AG08395 (cell line): ENCODE measurements around the gene SH3RF1.

Source experiments
- DNase-seq: peaks from one replicate; pipeline ENCODE4 v3.0.0; 2012; ENCODE audit warnings: mixed read lengths, low spot score

Gene SH3RF1

DNA sequence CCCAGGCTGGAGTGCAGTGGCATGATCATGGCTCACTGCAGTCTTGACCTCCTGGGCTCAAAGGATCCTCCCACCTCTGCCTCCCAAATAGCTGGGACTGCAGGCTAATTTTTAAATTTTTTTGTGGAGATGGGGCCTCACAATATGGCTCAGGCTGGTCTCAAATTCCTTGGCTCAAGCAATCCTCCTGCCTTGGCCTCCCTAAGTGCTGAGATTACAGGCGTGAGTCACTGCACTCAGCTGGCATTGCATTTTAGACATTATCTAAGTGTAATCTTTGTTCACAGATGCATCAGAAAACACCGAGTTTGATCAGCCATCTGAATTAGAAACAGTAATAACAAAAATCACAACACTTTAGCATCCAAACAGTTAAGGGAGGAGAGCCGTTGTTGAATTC, 207.3 kb downstream of the SH3RF1 start:
- DNase-seq: no peak

DNA sequence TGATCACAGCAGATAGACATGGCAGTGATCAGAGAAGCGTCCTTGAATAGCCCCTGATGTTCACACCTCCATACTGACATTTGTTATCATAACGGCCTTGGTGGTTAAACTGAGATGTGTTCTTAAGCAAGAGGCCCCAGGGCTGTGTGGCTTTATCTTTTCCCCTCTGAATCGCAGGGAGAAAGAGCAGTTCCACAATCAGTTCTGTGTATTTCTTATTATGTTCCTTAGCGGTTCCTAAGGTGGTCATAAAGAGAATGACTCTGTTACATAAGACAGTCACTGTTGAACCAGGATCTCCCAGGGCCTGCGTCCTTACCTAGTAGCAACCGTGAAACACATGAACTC, 207.9 kb downstream of the SH3RF1 start:
- DNase-seq: no peak

DNA sequence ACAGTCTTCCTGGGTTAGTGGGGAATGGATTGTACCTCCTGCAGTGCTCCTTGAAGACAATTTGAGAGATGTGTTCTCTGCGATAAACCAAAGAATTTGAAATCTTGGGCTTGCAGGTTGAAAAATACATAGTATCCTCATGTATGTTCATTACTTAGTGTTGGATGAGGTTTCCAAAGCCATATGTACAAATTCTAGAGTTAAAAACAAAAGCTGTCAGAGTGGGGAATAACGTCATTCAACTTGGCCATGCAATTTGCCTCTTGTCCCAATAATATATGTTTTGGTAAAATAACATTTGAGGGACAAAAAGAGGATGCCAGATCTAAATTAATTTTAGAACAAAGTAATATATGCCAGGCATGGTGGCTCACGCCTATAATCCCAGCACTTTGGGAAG, 209.4 kb downstream of the SH3RF1 start:
- DNase-seq: no peak

DNA sequence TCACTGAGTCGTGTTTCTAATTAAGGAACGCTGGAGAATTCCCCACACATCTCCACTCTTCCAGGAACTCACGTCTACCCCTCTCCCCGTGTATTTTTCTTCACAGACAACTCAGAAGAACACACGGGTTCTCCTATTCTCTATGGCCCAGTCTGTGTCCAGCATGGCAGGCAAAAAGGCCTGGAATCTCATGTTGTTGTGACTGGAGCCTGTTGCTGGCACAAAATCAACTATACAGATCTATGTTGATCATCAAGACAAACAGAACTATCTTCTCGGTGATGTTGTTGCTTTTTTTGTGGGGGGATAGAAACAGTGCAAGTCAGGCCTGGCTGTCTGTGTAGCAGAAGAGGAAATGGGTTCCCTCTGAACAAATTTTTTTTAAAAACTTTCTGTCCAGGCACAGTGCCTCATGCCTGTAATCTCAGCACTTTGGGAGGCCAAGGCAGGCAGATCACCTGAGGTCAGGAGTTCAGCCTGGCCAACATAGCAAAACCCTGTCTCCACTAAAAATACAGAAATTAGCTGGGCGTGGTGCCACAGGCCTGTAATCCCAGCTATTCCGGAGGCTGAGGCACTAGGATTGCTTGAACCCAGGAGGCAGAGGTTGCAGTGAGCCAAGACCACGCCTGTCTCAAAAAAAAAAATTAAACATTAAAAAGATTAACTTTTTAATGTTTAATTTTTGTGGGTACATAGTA, 210.2 kb downstream of the SH3RF1 start:
- DNase-seq: no peak

DNA sequence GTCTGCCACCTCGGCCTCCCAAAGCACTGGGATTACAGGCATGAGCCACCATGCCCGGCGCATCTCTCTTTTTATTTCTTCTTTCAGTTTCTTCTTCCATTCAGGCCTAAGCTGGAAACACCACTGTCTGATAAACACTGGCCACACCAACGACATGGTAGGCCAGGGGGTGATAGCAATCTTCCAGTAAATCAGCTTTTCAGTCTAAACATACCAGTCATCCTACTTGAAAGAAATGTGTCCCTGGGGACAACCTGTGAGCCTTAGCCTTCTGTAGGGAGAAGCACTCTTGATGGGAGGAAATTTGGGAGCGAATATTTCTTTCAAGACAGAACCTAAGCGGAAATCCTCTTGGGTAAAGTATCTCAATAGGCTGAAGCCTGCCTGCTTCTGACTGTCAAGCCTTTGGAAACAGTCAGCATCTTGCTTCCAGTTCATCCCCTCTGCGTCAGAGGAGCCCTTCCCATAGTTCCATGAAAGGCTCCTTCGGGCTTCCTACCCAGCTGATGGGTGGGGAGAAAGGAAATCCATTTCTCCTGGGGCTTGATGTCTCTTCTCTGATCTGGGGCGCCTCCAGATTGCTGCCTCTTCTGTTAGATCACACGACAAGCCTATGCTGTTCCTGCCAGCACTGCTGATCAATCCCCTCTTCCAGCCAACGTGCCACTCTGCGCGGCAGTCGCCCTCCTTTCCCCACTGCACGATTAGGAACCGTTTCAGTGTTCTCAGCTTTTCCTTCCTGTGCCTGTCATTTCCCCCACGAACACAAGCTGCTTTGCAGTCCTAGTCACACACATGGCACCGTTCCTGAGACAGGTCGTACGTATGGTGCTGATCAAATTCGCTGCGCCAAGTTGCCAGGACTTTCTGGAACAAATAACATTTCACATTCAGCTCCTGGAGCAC, 211.2 kb downstream of the SH3RF1 start:
- peak; percentile 48 for DNase-seq

DNA sequence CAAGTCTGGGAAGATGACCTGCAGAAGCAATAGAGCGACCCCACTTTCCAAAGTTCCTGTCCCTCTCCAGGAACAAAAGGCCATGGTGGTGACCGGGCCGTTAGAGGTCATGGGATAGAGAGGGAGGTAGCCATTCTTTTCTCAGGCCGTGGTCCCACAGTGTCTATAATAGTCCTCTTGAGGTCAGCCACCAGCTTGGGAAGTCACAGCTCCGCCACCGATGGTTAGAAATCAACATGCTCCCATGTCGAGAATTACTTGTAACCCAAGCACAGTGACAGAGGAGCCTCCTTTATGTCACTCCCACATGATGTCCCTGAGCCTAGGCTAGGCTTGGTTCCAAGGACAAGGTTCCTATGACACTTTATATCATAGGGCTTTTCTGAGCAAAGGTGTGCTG, 212.4 kb downstream of the SH3RF1 start:
- DNase-seq: no peak

DNA sequence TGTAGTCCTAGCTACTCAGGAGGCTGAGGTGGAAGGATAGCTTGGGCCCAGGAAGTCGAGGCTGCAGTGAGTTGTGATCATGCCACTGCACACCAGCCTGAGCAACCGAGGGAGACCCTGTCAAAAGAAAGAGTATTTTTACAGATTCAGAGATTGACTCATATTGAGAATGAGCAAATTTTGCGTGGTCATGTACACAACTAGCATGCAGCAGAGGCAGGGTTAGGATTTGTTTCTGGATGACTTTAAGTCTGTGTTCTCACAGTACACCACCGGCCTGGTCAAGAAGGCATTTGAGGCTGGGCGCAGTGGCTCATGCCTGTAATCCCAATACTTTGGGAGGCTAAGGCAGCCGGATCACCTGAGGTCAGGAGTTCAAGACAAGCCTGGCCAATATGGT, 215.9 kb downstream of the SH3RF1 start:
- no peak for DNase-seq

DNA sequence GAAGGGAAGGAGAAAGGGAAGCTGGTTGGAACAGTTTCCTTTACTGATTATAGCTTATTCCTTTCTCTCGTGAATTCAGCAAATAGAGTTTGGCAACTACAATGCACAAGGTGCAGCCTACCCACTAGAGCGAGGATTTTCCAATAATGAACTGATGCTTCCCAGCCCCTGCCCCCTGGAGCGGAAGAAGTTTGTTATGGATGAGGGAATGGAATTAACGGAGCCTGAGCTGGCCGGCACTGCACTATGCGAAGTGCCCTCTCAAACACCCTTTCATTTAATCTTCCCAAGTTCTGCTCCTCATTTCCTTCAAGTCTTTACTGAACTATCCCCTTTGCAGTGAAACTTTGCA, 218.2 kb downstream of the SH3RF1 start:
- DNase-seq: no peak

DNA sequence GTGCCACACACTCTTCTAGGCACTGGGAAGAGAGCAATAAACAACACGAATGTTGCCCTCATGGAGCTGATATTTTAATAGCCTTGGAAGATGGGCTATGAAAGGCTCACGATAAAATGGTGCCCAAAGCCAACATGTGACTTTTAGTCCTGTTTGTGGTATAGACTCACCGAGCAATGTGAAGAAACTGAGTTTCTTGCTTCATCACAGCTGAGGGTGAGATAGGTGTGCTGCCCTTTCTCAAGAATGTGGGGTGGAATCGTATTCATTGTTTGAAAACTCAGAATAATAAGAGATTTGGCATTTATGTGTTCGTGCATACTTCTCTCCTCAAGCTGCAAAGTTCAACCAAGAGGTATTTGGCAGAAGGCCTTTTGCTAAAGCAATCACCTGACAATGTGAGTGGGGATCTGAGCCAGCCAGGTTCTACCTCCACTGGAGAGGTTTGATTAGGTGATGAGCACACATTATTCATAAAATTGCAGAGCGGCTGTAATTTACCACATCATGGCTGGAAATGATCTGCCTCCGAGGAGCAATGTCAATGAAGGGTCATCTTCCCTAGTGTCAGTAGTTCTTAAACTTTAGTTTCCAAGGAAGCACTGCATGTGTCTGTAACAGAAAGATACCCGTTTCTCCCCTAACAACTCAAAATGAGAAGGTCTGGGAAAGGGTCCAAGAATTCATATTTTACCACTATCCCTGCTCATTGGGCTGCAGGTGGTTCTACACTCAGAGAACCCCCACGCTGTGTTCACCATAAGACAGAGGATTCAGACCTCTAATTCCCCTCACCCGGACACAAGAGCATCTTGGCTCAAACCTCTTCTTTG, 218.8 kb downstream of the SH3RF1 start:
- DNase-seq: no peak

DNA sequence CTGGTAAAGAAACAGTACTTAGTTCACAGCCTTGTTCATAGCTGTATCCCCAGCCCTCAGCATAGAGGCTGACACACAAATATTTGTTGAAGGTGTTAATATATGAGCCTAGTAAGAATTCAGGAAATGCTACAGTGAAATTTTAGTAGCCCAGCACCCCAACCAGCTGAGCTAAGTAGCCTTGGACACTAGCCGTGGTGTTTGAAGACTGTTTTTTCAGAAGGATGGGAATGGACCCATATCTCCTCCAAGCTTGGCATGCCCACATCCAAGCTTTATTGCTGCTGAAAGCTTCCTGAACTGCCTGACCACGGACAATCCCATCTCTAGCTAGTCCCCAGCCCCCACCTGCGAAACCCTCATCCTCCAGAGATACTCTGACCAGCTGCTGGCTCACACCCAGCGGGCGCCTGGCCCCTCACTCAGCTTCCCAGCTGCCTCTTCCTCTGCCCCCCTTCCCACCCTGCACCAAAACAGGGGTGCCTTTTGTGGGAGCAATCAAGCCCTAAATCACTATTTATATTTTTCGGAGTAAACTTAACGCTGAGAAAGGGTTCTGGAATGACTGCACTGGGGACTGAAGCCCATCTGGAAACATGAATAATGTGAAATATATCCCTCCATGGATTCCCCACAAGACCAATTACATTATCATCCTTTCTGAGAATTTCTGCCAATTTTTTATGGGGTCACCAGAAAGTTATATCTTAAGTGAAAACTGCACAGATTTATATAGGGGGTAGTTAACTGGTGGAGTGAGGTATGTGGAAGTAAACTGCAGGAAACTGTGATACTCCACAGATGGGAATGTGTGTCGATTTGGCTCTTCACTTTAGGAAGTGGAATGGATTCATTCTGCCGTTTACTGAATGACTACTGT, 219.6 kb downstream of the SH3RF1 start:
- no peak for DNase-seq

DNA sequence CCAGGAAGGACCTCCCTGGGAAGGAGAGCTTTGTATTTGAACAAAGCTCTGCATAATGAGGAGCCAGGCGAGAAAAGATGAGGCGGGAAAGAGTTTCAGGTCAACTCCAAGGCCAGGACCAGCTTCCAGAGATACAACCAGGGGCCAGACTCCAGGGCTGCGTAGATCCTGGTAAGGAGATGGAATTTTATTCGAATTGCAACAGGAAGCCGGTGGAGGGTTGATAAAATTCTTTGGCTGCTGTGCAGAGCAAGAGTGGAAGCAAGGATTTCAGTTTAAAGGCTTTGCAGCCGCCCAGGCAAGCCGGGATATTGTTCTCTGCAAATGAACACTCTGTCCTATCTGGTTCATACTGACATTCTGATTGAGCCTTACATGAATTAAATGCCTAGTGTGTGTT, 220.5 kb downstream of the SH3RF1 start:
- DNase-seq: no peak

DNA sequence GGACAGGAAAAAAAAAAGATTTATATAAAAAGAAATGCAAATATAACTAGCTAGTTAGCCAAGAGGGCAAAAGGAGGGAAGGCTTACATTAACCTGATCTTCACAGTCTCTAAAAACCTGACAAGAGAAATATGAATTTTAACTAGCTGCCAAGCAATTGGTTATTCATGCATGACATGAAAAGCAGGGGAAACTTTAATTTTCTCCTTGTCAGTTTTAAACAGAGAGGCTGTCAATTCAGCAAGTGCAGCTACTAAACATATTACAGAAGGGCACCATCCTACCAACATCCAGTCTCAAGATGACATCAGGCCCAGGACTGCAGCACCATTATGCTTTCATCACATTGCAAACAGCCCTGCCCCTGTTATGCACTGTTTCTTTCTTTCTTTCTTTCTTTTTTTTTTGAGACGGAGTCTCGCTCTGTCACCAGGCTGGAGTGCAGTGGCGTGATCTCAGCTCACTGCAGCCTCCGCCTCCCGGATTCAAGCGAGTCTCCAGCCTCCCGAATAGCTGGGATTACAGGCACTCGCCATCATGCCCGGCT, 221.8 kb downstream of the SH3RF1 start:
- no peak for DNase-seq

DNA sequence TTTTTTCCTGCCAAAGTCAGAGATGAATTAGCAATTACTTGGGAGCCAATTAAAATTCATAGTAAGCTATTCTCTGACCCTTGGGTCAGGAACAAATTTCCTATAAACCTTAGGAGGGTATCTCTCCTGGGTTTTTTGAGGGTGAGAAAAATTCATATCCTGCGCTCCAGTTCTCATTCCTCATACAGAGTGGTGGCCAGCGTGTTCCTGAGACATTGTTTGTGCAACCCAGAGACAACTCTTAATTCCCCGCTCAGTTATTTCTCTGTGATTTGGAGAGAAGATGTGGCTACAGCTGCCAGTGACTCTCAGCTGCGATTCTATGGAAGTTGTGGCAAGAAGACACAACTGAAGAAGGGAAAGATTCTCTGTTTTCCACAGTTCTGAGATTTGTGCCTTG, 222.8 kb downstream of the SH3RF1 start:
- no peak for DNase-seq

DNA sequence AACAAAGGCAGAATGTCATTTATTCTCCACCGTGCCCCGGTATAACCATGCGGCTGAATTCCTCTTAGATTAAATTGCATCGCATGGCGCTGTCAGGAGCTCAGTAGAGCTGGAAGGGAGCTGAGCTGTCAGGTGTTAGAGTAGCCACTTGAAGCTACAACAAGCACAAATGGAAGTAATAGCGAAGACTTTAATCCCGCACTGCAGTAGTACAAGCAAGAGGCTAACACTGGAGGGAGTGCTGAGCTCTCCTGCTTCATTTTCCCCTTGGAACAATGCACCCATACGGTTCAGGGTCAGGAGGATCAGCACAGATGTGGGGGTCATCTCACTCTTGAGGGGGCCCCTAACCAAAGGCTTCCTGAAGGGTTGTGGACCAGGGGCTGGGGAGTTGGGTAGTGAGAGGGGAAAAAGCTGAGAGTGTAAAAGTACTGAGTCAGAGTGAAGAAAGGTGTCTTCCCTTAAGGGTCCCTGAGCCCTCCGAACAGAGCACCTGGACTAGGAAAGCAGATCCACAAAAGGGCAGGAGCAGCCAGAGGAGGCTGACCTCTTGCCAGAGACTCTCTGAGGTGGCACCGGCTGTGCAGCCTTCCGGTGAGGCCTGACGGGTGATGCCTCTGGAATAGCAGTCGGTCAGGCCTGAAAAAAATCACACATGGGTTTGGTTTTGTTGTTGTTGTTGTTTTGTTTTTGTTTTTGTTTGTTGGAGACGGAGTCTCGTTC, 224.7 kb downstream of the SH3RF1 start:
- DNase-seq: no peak

DNA sequence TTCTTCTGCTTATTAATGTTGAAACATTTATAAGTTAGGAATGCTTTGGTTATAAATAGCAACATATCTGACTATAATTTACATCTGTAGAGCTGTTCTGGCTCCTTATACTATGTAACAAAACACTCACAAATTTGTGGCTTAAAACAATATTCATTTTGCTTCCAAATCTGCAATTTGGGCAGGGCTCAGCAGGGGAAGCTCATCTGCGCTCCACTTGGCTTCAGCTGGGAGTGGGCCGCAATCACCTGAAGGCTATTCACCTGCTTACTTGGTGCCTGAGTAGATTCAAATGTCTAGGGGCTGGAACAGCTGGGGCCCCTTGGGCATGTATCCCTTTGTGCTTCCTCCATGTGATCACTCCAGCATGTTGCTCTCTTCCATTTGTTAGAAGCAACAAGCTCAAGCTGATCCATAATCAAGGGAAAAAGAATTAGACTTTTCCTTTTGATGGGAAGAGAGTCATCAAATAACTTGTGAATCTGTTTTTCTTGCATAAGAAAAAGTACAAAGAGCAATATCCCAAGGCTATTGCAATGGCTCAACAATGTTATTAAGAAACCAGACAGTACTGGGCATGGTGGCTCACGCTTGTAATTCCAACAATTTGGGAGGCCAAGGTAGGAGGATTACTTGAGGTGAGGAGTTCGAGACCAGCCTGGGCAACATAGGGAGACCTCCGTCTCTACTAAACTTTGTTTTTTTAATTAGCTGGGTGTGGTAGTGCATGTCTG, 225.9 kb downstream of the SH3RF1 start:
- no peak for DNase-seq
